Chondrocyte (in vitro differentiated cells): ENCODE results near the gene ALG2. TPM values are rescaled to one million over a fixed set of nuclear protein-coding genes. Genes with fewer than 3 reads are reported as not detected.

Source experiments
- DNase-seq: peaks from one replicate; pipeline ENCODE4 v3.0.0; 2021; ENCODE audit warnings: mixed read lengths, low spot score
- H3K27ac Mint-ChIP-seq: one replicate; pipeline ENCODE4 v1.8.0; 2021; ENCODE audit warnings: mild to moderate bottlenecking, moderate library complexity, mixed read lengths; ENCODE audit not compliant: unreplicated experiment
- H3K27me3 Mint-ChIP-seq: 2 replicates; pipeline ENCODE4 v1.8.0; 2021; ENCODE audit warnings: low read depth, mixed read lengths
- H3K36me3 Mint-ChIP-seq: 2 replicates; pipeline ENCODE4 v1.8.0; 2021; ENCODE audit warnings: low read depth, mixed read lengths
- H3K4me1 Mint-ChIP-seq: 2 replicates; pipeline ENCODE4 v1.8.0; 2021; ENCODE audit warnings: low read depth, mild to moderate bottlenecking, mixed read lengths
- H3K4me3 Mint-ChIP-seq: one replicate; pipeline ENCODE4 v1.8.0; 2021; ENCODE audit warnings: mild to moderate bottlenecking, moderate library complexity, mixed read lengths; ENCODE audit not compliant: unreplicated experiment
- H3K9me3 Mint-ChIP-seq: 2 replicates; pipeline ENCODE4 v1.8.0; 2021; ENCODE audit warnings: low read depth, mixed read lengths
- long read RNA-seq: library from polyadenylated mRNA; stranded (forward); transcript quantifications from one replicate; pipeline ENCODE4 v2.0.0, GENCODE V29; 2021
- total RNA-seq: library from RNA; stranded (reverse); gene quantifications from 3 replicates; pipeline ENCODE4 v1.2.1, GENCODE V29; 2021
- TF ChIP-seq, protein P1 (sequence below): fragments of 200-600 bp; sonication (generic); IDR thresholded peaks from 2 replicates; pipeline ENCODE4 v1.5.0; 2021; ENCODE audit warnings: antibody characterized with exemption, mild to moderate bottlenecking, moderate library complexity

Gene ALG2, protein sequence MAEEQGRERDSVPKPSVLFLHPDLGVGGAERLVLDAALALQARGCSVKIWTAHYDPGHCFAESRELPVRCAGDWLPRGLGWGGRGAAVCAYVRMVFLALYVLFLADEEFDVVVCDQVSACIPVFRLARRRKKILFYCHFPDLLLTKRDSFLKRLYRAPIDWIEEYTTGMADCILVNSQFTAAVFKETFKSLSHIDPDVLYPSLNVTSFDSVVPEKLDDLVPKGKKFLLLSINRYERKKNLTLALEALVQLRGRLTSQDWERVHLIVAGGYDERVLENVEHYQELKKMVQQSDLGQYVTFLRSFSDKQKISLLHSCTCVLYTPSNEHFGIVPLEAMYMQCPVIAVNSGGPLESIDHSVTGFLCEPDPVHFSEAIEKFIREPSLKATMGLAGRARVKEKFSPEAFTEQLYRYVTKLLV
- total RNA-seq: 32.2 to 34.3 TPM (median 33.9 TPM) in 3 replicates
- long read RNA-seq, transcript ALG2-203 (2 exons, 1,880 nt): major isoform, 45 of 52 reads
- long read RNA-seq, partial matches to known transcripts: 0 of 52 reads
- long read RNA-seq, other reads (novel, unspliced or antisense): 4 of 52 reads

DNA sequence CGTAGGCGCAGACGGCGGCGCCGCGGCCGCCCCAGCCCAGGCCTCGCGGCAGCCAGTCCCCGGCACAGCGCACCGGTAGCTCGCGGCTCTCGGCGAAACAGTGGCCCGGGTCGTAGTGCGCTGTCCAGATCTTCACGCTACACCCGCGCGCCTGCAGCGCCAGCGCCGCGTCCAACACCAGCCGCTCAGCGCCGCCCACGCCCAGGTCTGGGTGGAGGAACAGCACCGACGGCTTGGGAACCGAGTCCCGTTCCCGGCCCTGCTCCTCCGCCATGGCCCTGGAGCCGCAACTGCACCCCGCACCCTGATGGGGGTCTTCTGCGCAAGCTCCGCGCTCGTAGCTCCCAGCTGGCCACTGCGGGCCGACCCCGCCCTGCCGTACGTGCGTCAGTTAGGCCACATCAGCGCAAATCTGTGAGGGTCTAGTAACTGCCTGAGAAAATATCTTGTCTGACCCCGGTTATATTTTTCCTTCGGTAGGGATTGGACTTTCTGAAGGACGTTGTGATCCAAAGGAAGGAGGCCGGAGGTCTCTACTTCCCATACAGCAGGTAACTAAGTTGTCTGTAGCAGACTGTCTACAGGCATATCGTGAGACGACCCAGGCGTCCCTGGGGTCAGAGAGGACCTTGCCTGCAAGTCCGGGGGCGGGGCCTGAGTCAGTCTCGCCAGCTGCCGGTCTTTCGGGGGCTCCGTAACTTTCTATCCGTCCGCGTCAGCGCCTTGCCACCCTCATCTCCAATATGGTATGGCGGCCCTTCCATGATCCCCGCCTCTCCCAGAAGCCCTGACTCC, at the start of gene ALG2, which contains the start of gene SEC61B:
ALG2 (minus strand) TSS at position 322 of the 795 bp plus-strand sequence; CDS start at position 274, 48 bp downstream.
SEC61B (plus strand) TSS at position 662 of the 795 bp plus-strand sequence; CDS start at position 744, 82 bp downstream.
- H3K27me3 Mint-ChIP-seq: no peaks in the 10 kb centered on the region
- peak within 1 kb of the TSS; percentile 99 for H3K27ac Mint-ChIP-seq
- peaks cover 22% of the 10 kb centered on the region for H3K36me3 Mint-ChIP-seq
- DNase-seq: peak; percentile 98
- no peaks in the 10 kb centered on the region for H3K9me3 Mint-ChIP-seq
- H3K4me1 Mint-ChIP-seq: peaks cover 63% of the 10 kb centered on the region
- TF ChIP-seq, protein P1, sequence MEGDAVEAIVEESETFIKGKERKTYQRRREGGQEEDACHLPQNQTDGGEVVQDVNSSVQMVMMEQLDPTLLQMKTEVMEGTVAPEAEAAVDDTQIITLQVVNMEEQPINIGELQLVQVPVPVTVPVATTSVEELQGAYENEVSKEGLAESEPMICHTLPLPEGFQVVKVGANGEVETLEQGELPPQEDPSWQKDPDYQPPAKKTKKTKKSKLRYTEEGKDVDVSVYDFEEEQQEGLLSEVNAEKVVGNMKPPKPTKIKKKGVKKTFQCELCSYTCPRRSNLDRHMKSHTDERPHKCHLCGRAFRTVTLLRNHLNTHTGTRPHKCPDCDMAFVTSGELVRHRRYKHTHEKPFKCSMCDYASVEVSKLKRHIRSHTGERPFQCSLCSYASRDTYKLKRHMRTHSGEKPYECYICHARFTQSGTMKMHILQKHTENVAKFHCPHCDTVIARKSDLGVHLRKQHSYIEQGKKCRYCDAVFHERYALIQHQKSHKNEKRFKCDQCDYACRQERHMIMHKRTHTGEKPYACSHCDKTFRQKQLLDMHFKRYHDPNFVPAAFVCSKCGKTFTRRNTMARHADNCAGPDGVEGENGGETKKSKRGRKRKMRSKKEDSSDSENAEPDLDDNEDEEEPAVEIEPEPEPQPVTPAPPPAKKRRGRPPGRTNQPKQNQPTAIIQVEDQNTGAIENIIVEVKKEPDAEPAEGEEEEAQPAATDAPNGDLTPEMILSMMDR: no peak
- H3K4me3 Mint-ChIP-seq: peak within 1 kb of the TSS; percentile 88

DNA sequence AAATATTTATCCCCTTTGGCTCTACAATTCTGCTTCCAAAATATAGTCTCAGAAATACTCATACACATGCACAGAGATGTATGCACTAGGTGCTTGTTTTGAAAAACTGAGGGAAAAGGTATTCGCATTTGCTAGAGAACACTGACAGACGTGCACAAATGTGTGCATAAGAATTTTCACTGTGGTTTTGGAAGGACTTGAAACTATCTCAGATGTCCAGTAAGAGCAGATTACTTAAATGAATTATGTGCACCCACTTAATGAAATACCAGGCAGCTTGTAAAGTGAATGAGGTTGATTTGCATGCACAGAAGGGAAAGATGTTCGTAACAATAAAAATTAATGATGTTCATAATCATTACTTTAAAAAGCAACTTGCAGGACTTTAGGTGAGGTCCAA, 48.7 kb upstream of the ALG2 start:
- Mint-ChIP-seq H3K4me3 (no peak overlapping the region), H3K27me3 (no peaks in the 10 kb centered on the region), H3K9me3 (no peaks in the 10 kb centered on the region), H3K27ac (no peak overlapping the region), H3K36me3 (no peaks in the 10 kb centered on the region), H3K4me1 (peaks cover 15% of the 10 kb centered on the region)
- TF ChIP-seq, protein P1: no peak
- DNase-seq: no peak

DNA sequence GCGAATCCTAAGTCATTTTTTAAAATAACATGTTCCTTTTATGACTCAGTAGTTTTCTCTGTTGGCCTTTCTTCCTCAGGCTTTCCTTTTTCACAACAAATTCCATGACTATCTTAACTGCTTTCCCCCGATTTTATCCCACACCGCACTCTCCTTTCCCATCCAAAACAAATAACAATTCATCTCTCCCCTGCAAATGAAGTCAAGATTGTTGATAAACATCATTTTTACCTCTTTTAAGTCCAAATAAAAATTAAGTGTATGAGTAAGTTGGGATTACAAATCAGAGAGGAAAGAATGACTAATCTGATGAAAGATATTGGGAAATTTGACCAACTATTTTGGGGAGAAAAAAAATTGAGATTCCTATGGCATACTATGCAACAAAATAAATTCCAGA, 47.7 kb upstream of the ALG2 start:
- TF ChIP-seq, protein P1: no peak
- no peaks in the 10 kb centered on the region for H3K36me3 Mint-ChIP-seq
- H3K9me3 Mint-ChIP-seq: no peaks in the 10 kb centered on the region
- H3K4me3 Mint-ChIP-seq: no peak overlapping the region
- H3K27me3 Mint-ChIP-seq: no peaks in the 10 kb centered on the region
- H3K4me1 Mint-ChIP-seq: peaks cover 15% of the 10 kb centered on the region
- peak overlapping the region; percentile 81 for H3K27ac Mint-ChIP-seq
- DNase-seq: no peak

DNA sequence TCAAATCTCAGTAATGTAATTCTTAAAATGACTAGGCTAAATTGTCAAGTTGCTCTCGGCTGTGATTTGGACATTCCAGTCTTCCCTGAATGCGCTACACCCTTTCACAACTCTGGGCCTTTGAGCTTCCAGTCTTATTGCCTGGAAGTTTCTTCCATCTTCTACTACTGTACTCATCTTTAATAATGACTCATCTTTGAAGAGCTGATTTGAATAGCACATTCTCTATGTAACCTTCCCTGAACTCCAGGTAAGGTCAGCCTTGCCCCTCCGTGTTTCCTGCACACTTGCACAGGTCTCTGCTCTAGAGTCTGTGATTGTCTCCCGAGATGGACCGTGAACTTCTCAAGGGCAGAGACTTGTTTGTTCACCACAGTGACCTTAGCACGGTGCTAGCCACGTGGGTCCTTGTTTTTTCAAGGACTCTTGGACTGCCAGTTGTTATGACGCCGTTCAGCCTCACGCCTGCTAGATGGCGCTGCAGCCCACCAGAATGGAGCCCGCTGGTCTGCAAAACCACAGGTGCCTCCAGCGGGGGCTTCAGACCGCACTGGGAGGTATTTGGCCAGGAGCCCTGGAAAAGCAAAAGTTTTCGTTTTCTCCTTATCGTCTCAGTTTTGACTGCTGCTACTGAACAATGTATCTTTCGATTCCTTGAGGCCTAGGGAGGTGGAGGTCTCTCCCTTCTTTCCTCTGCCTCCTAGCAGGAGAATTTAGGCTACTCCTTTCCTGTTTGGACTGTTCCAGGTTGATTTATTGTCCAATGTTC, 44.7 kb upstream of the ALG2 start:
- H3K4me1 Mint-ChIP-seq: peaks cover 15% of the 10 kb centered on the region
- TF ChIP-seq, protein P1: peak; percentile 98

More for the DNA sequence above, 44.7 kb upstream of the ALG2 start:
- no peak overlapping the region for H3K4me3 Mint-ChIP-seq
- no peaks in the 10 kb centered on the region for H3K27me3 Mint-ChIP-seq
- H3K27ac Mint-ChIP-seq: no peak overlapping the region
- H3K36me3 Mint-ChIP-seq: peaks cover 2% of the 10 kb centered on the region
- no peaks in the 10 kb centered on the region for H3K9me3 Mint-ChIP-seq
- no peak for DNase-seq
